ENCODE measurements around the gene ABCA13.

DNA sequence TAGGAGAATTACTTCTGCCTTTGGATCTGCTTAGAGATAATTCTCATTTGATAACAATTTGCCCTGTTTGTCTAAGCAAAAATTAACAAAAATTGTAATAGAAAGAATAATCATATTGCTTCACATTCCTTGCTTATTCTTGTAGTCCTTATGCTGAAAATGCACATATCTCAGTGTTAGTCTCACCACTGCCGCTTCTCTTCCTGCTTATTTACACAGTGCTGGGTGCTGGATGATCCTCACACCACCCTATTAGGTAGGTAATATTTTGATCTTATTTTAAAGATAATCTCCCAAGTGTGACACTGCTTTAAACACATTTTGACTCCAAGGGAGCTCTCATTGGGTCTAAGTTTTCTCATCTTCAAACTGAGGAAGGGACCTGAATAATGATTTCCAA is 46.0 kb downstream of the ABCA13 start:
- no peak for TF ChIP-seq POLR2A (IDR thresholded peaks at IDR 0.05; ENCODE audit: low read depth, low read length)
- TF ChIP-seq FOS (IDR thresholded peaks at IDR 0.05; ENCODE audit: borderline replicate concordance, insufficient read depth, low read length): no peak
